Keratinocyte (primary cell): ENCODE measurements around the gene TMEM87A. TPM values are rescaled to one million over a fixed set of nuclear protein-coding genes. Genes with fewer than 3 reads are reported as not detected.

Experiments used
- DNase-seq: peaks from one replicate; pipeline ENCODE4 v3.0.0-alpha.2; 2011; ENCODE audit warnings: low read depth, missing footprints, low spot score
- FAIRE-seq: peaks from 2 replicates; lab custom pipeline; 2011; peaks lifted over from hg19 to GRCh38; lab: Jason Lieb, UNC
- H2AFZ ChIP-seq: 2 replicates; pipeline ENCODE4 v1.6.0; 2012; ENCODE audit warnings: low read length, control low read depth, inconsistent platforms; ENCODE audit not compliant: control insufficient read depth
- H3K27ac ChIP-seq: 2 replicates; pipeline ENCODE4 v1.5.1; 2011; ENCODE audit warnings: low read length; ENCODE audit not compliant: control insufficient read depth, insufficient read depth
- H3K27me3 ChIP-seq: 3 replicates; pipeline ENCODE4 v1.6.0; 2011; ENCODE audit warnings: low read length; ENCODE audit not compliant: control insufficient read depth, insufficient read depth; ENCODE audit errors: extremely low read depth
- H3K36me3 ChIP-seq, 2 experiments: 2 replicates in 1 of 2; 3 replicates in 1 of 2; pipeline ENCODE4 v1.5.1; 2011; ENCODE audit warnings: low read length in 2 of 2, mild to moderate bottlenecking in 1 of 2; ENCODE audit not compliant: control insufficient read depth in 2 of 2, insufficient read depth in 2 of 2; ENCODE audit errors: extremely low read depth in 1 of 2
- H3K4me1 ChIP-seq: 3 replicates; pipeline ENCODE4 v1.5.1; 2011; ENCODE audit warnings: low read length; ENCODE audit not compliant: control insufficient read depth, insufficient read depth; ENCODE audit errors: extremely low read depth
- H3K4me2 ChIP-seq: 3 replicates; pipeline ENCODE4 v1.6.0; 2011; ENCODE audit warnings: low read depth, low read length; ENCODE audit not compliant: control insufficient read depth, insufficient read depth; ENCODE audit errors: extremely low read depth
- H3K4me3 ChIP-seq, 3 experiments: fragments of 200-600 bp in 1 of 3; sonication (generic) in 1 of 3; 2 replicates in 2 of 3; 3 replicates in 1 of 3; pipeline ENCODE4 v1.5.1; 2011 to 2016; ENCODE audit warnings: low read length in 3 of 3, mild to moderate bottlenecking in 3 of 3, control low read depth in 2 of 3, inconsistent platforms in 1 of 3, low read depth in 1 of 3, mixed read lengths in 1 of 3, mixed run types in 1 of 3, moderate library complexity in 1 of 3; ENCODE audit not compliant: control insufficient read depth in 2 of 3, insufficient read depth in 2 of 3; ENCODE audit errors: extremely low read depth in 1 of 3
- H3K79me2 ChIP-seq: 2 replicates; pipeline ENCODE4 v1.6.0; 2012; ENCODE audit warnings: low read length; ENCODE audit not compliant: control insufficient read depth, insufficient read depth
- H3K9ac ChIP-seq: 3 replicates; pipeline ENCODE4 v1.6.0; 2011; ENCODE audit warnings: low read length; ENCODE audit not compliant: control insufficient read depth, insufficient read depth; ENCODE audit errors: extremely low read depth
- H3K9me1 ChIP-seq: 3 replicates; pipeline ENCODE4 v1.6.0; 2011; ENCODE audit warnings: low read length; ENCODE audit not compliant: control insufficient read depth, insufficient read depth; ENCODE audit errors: extremely low read depth
- H3K9me3 ChIP-seq: 2 replicates; pipeline ENCODE4 v1.5.1; 2012; ENCODE audit warnings: low read depth, low read length; ENCODE audit not compliant: control insufficient read depth
- H4K20me1 ChIP-seq: 3 replicates; pipeline ENCODE4 v1.6.0; 2011; ENCODE audit warnings: low read length; ENCODE audit not compliant: control insufficient read depth, insufficient read depth; ENCODE audit errors: extremely low read depth
- EZH2 ChIP-seq: IDR thresholded peaks from one replicate; pipeline ENCODE4 v1.6.1; 2012; ENCODE audit warnings: inconsistent platforms, mild to moderate bottlenecking, low read length, moderate library complexity
- dilution Hi-C: fragments of 300-500 bp; cut with MboI; formaldehyde crosslinking; loops from one replicate; pipeline ENCODE4 v1.7.0; 2020; ENCODE audit warnings: low sequenced_read_pairs; ENCODE audit not compliant: extremely low pct_ligation_motif_present
- polyA plus RNA-seq, 5 experiments: library from polyadenylated mRNA; depleted of rRNA in 3 of 5; stranded (reverse) in 3 of 5; stranded (forward) in 1 of 5; unstranded in 1 of 5; fragments of >200 nt; gene quantifications; 1 replicate in 1 of 5; 2 replicates in 3 of 5; 3 replicates in 1 of 5; pipeline versions ENCODE4 v1.2.1 to v1.2.3, GENCODE V29; 2011 to 2012; ENCODE audit warnings: missing spikeins in 2 of 5, low read depth in 1 of 5, low replicate concordance in 1 of 5
- small RNA-seq, 3 experiments: library from RNA; depleted of rRNA; stranded (forward); fragments of <200 nt; gene quantifications; one replicate each; pipeline ENCODE3, GENCODE V24; 2012; ENCODE audit warnings: low read depth in 3 of 3, low replicate concordance in 1 of 3; ENCODE audit not compliant: insufficient read length in 3 of 3
- TF ChIP-seq, protein P1 (sequence below), 3 experiments: IDR thresholded peaks in 1 of 3; conservative IDR thresholded peaks in 1 of 3; optimal IDR thresholded peaks in 1 of 3; 2 replicates in 2 of 3; 3 replicates in 1 of 3; pipeline versions ENCODE3 to v1.5.1; 2011; ENCODE audit warnings: low read length in 3 of 3, mild to moderate bottlenecking in 3 of 3, moderate library complexity in 2 of 3, control low read depth in 1 of 3, inconsistent platforms in 1 of 3; ENCODE audit not compliant: insufficient read depth in 2 of 3; ENCODE audit errors: extremely low read depth in 1 of 3

The TMEM87A gene
- polyA plus RNA-seq, 1 donor (not counting 4 experiments of a cell fraction or from before 2014, with no cell fraction given) = 43.7 TPM

GRCh38 chr15:42163947-42164550, 109.2 kb downstream of the TMEM87A start:
- dilution Hi-C loops = no loop called here
- DNase-seq (no peak), FAIRE-seq (peak; percentile 77)
- Histone ChIP-seq H3K9me3 (no peaks in the 10 kb centered on the region), H3K79me2 (no peaks in the 10 kb centered on the region), H4K20me1 (no peaks in the 10 kb centered on the region), H3K4me3 (no peak overlapping the region), H3K9ac (no peak overlapping the region), H3K4me2 (no peak overlapping the region), H3K27ac (no peak overlapping the region), H3K9me1 (no peaks in the 10 kb centered on the region), H2AFZ (no peak overlapping the region), H3K27me3 (no peaks in the 10 kb centered on the region), H3K4me1 (peaks cover 18% of the 10 kb centered on the region), H3K36me3 (peaks cover 38 to 42% of the 10 kb centered on the region in 2 experiments)
- TF ChIP-seq, protein P1, sequence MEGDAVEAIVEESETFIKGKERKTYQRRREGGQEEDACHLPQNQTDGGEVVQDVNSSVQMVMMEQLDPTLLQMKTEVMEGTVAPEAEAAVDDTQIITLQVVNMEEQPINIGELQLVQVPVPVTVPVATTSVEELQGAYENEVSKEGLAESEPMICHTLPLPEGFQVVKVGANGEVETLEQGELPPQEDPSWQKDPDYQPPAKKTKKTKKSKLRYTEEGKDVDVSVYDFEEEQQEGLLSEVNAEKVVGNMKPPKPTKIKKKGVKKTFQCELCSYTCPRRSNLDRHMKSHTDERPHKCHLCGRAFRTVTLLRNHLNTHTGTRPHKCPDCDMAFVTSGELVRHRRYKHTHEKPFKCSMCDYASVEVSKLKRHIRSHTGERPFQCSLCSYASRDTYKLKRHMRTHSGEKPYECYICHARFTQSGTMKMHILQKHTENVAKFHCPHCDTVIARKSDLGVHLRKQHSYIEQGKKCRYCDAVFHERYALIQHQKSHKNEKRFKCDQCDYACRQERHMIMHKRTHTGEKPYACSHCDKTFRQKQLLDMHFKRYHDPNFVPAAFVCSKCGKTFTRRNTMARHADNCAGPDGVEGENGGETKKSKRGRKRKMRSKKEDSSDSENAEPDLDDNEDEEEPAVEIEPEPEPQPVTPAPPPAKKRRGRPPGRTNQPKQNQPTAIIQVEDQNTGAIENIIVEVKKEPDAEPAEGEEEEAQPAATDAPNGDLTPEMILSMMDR (optimal IDR thresholded peaks at IDR 0.05 in 1 of 3, IDR thresholded peaks at IDR 0.05 in 1 of 3, conservative IDR thresholded peaks at IDR 0.05 in 1 of 3; ENCODE audit: extremely low read depth in 1 of 3, insufficient read depth in 2 of 3, low read length in 3 of 3) = no peak
- no peak for TF ChIP-seq EZH2

- H3K9me1 ChIP-seq = no peaks in the 10 kb centered on the region
- H3K9me3 ChIP-seq = no peaks in the 10 kb centered on the region
- TF ChIP-seq EZH2 = no peak
- TF ChIP-seq, protein P1 (optimal IDR thresholded peaks at IDR 0.05 in 1 of 3, IDR thresholded peaks at IDR 0.05 in 1 of 3, conservative IDR thresholded peaks at IDR 0.05 in 1 of 3; ENCODE audit: extremely low read depth in 1 of 3, insufficient read depth in 2 of 3, low read length in 3 of 3) = no peak
- peaks cover 20% of the 10 kb centered on the region for H3K4me1 ChIP-seq
- H3K4me3 ChIP-seq = no peak overlapping the region
- FAIRE-seq (no peak), DNase-seq (no peak)
- no peak overlapping the region for H3K9ac ChIP-seq
- H2AFZ ChIP-seq = no peak overlapping the region
- dilution Hi-C loops = no loop called here
- peaks cover 40 to 42% of the 10 kb centered on the region in 2 experiments for H3K36me3 ChIP-seq
- no peaks in the 10 kb centered on the region for H3K27me3 ChIP-seq
- H3K4me2 ChIP-seq = no peak overlapping the region
- no peaks in the 10 kb centered on the region for H4K20me1 ChIP-seq
- no peak overlapping the region for H3K27ac ChIP-seq
- H3K79me2 ChIP-seq = no peaks in the 10 kb centered on the region
These were observed 109.9 kb downstream of the TMEM87A start for GRCh38 chr15:42163291-42163690.

Small RNAs within 50 kb of the gene (small RNA-seq; reads per million reads assigned to genes)
- gene MIR627 = 0.60 to 15.6 (median 7.3) reads per million in 3 experiments

Other genes with a start within 250 kb of the TMEM87A start
- 0.45 to 1.5 TPM (median 0.69 TPM) in 3 replicates for gene PLA2G4D, start 178.9 kb downstream of the TMEM87A start, polyA plus RNA-seq
- gene PLA2G4F, start 116.8 kb downstream of the TMEM87A start, polyA plus RNA-seq = 1.1 to 15.5 TPM (median 4.4 TPM) in 3 replicates
- gene VPS39, start 65.1 kb downstream of the TMEM87A start, polyA plus RNA-seq = 29.7 to 32.0 TPM (median 29.9 TPM) in 3 replicates
- gene GANC, start 232 bp downstream of the TMEM87A start, polyA plus RNA-seq = 21.5 to 46.2 TPM (median 46.2 TPM) in 3 replicates
- gene CAPN3, start 86.1 kb upstream of the TMEM87A start, polyA plus RNA-seq = 6.9 to 28.8 TPM (median 15.8 TPM) in 3 replicates
- 13.0 to 24.6 TPM (median 17.8 TPM) in 3 replicates for gene ZNF106, start 217.7 kb upstream of the TMEM87A start, polyA plus RNA-seq
- gene SNAP23, start 222.2 kb upstream of the TMEM87A start, polyA plus RNA-seq = 37.0 to 68.4 TPM (median 55.1 TPM) in 3 replicates